HG02884 (cell line): ENCODE measurements around the gene AMD1.
"Not testable (repeated sequence)": the region's sequence is repeated elsewhere in the genome, so short reads cannot be mapped to it uniquely, and the experiment has no call there.

Experiments used
- ATAC-seq: cut with Tn5 transposase; IDR thresholded peaks from one replicate; pipeline ENCODE4 v1.9.1; 2021; ENCODE audit warnings: mild to moderate bottlenecking, moderate library complexity; ENCODE audit not compliant: unreplicated experiment

Gene AMD1

GRCh38 chr6:110876806-110877564, 2.4 kb downstream of the AMD1 start:
- no peak for ATAC-seq

GRCh38 chr6:110877569-110877968, 3.0 kb downstream of the AMD1 start:
- no peak for ATAC-seq

DNA sequence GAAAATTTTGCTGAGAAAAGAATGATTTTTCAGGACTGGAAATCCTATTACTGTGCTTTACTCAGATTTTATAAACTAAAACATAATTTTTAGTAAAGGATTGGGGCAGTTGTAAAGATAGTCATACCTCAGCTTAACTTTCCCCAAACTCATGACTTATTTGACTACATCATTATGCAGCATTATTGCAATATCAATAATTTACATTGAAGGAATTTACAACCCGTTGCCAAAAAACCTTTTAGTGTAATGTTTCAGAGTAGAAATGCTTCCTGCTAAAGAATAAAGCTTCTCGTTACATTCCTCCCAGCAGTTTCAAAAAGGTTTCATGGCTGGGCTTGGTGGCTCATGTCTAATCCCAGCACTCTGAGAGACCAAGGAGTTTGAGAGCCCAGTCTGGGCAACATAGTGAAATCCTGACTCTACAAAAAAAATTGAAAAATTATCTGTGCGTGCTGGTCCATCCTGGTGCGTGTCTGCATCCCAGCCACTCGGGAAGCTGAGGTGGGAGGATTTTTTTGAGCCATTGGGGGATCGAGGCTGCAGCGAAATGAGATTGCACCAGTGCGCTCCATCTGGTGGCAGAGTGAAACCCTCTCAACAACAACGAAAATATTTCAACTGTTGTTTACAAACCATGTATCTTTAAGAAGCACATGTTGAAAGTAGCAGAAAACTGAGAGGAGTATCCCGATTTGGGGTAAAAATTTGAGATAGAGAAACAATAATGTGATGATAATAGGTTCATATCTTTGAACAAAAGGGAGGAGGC, 4.4 kb downstream of the AMD1 start:
- ATAC-seq = no peak

DNA sequence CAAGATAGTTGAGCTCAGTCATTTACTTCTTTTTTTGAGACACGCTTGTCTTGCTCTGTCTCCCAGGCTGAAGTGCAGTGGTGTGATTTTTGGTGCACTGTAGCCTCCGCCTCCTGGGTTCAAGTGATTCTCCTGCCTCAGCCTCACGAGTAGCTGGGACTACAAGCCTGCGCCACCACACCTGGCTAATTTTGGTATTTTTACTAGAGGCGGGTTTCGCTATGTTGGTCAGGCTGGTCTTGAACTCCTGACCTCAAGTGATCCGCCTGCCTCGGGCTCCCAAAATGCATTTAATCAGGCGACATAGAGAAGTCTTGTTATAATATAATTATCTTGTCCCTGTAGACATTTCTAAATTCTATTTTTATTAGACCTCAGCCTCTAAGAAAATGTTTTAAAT, 6.1 kb downstream of the AMD1 start:
- no peak for ATAC-seq

GRCh38 chr6:110881546-110882273, 7.1 kb downstream of the AMD1 start:
- no peak for ATAC-seq

DNA sequence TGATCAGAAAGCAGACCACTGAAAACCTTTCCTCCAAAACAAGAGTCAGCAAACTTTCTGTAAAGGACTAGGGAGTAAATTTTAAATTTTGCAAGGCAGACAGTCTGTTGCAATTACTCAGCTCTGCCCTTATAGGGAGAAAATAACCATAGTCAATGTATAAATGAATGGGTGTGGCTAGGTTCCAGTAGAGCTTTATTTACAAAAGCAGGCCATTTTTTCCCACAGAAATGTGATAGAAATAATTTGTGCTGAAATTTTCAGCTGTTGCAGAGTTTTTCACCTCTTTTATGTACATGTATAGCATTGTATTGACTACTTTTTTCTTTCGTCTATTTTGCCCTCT, 7.7 kb downstream of the AMD1 start:
- no peak for ATAC-seq

DNA sequence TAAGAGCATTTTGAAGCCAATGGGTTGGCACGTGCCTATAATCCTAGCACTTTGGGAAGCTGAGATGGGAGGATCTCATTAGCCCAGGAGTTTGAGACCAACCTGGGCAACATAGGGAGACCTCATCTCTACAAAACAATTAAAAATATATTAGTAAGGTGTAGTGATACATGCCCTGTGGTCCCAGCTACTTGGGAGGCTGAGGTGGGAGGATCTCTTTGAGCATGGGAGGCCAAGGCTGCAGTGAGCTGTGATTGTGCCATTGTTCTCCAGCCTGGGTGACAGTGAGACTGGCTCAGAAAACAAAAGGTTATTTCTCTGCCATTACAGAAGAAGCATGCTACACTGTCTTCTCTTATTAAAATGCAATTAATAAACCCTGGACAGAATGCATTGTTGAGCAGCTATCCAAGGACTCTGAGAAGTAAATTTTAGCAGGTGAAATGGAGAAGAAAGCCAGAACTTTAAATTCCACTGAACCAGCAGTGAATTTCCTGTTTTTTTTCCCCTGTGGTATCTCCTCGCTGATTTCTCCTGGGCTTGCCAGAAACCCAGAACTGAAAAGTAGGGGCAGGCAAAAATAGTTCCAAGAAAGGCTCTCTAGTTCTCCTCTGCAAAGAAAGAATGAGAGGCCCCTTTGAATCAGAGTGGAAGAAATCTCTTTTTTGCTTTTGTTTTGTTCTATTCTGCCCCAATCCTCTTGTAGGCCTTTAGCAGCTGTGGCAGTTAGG, 8.4 kb downstream of the AMD1 start:
- no peak for ATAC-seq

- ATAC-seq = no peak
These were observed 9.7 kb downstream of the AMD1 start for GRCh38 chr6:110884321-110884720.

DNA sequence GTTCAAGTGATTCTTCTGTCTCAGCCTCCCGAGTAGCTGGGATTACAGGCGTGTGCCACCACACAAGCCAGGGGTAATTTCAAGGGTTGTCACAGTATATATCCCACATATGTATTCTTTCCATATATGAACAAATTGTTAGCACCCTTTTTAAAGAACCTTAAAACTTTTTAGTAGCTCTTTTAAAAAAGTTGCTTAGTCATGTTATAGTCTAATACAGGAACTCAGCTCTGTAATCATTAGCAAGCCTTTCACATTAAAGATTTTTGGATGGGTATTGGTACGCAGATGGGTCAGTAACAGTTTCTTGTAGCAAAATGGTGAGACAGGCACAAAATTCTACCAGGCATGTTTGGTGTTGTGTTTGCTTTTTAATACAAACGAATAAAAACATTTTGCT, 10.9 kb downstream of the AMD1 start:
- no peak for ATAC-seq

GRCh38 chr6:110886555-110887167, 12.1 kb downstream of the AMD1 start:
- ATAC-seq = no peak

- no peak for ATAC-seq
These were observed 15.7 kb downstream of the AMD1 start for GRCh38 chr6:110890288-110890687.

DNA sequence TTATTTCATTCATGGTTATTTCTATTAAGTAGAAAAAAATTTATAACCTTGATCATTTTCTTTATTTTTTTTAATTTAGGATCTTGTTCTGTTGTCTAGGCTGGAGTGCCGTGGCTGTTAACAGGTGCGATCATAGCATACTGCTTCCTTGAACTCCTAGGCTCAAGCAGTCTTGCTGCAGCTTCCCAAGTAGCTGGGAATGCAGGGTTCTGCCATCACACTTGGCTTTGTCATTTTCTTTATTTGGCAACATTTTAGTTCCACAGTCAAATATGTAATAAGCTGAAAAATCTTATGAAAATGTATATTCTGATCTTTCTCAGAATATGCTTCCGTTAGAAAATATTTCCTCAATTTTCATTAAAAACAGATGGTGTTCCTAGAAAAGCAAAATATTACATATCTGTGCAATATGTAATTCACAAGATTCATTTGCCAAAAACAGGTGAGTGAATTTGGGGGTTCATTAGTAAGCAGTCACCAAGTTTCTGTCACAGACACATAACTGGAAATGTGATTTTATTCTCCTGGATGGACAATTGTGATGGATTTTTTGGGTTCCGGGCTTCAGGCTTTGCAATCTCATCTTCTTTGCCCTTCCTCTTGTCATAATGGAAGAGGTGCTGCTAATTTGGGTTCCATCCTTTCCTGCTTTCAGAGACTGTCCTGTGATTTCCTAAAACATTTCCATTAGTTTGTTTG, 21.5 kb downstream of the AMD1 start:
- no peak for ATAC-seq

DNA sequence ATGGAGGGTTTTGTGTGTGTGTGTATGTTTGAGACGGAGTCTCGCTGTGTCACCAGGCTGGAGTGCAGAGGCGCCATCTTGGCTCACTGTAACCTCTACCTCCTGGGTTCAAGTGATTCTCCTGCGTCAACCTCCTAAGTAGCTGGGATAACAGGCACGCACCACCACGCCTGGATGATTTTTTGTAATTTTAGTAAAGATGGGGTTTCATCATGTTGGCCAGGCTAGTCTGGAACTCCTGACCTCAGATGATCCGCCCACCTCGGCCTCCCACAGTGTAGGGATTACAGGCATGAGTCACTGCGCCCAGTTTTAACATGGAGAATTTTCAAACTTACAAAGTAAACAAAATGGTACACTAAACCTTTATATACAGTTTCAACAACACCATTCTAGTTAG, 22.8 kb downstream of the AMD1 start:
- no peak for ATAC-seq

GRCh38 chr6:110898111-110898510, 23.5 kb downstream of the AMD1 start:
- no peak for ATAC-seq

DNA sequence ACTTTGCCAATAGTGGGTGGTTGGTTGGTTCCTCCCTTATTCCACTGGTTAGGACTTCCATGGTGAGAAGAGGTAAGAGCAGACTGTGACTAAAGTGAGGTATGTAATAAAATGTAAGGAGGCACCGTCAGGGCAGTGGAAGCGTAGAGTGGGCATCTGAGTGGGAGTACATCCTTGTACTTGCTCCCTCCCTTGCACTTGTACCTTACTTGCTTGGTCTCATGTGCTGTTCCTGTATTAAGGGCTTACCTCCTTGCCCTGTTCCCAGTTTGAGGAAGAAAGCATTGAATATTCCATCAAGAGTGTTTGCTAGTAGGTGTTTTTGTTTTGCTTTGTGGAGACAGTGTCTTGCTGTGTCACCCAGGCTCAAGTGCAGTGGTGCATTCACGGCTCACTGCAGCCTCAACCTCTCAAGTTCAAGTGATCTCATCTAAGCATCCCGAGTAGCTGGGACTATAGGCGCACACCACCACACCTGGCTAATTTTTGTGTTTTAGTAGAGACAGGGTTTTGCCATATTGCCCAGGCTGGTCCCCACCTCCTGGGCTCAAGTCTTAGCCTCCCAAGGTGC, 25.5 kb downstream of the AMD1 start:
- no peak for ATAC-seq

DNA sequence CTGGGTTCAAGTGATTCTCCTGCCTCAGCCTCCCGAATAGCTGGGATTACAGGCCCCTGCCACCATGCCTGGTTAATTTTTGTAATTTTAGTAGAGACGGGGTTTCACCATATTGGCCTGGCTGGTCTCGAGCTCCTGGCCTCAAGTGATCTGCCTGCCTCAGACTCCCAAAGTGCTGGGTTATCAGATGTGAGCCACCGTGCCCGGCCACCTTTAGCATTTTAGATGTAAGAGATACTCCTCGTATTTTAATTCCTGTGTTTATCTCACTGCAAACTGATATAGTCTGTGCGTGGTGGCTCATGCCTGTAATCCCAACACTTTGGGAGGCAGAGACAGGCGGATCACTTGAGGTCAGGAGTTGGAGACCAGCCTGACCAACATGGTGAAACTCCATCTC, 27.0 kb downstream of the AMD1 start:
- ATAC-seq = not testable (repeated sequence)

GRCh38 chr6:110902091-110902490, 27.5 kb downstream of the AMD1 start:
- no peak for ATAC-seq

DNA sequence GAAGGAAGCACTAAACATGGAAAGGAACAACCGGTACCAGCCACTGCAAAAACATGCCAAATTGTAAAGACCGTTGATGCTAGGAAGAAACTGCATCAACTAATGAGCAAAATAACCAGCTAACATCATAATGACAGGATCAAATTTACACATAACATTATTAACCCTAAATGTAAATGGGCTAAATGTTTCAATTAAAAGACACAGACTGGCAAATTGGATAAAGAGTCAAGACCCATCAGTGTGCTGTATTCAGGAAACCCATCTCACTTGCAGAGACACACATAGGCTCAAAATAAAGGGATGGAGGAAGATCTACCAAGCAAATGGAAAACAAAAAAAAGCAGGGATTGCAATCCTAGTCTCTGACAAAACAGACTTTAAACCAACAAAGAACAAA, 31.7 kb downstream of the AMD1 start:
- ATAC-seq = not testable (repeated sequence)

DNA sequence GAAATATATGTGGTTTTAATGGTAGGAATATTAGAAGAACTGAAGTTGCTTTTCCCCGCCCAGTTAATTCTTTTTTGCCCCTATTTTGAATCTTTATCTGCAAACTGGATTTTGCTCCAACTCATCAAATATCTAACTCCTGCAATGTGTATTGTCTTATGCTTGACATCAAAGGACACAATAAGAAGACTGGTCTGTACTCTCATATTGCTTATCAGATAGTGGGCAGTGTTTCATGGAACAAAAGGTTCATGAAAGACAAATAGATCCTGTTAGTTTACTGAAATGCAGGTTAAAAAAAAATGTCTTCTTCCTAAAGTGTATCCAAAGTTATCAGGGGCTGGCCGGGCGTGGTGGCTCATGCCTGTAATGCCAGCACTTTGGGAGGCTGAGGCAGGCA, 56.2 kb downstream of the AMD1 start:
- no peak for ATAC-seq

- ATAC-seq = no peak
These were observed 59.3 kb downstream of the AMD1 start for GRCh38 chr6:110933912-110934311.
